Endothelial cell of umbilical vein (primary cell): ENCODE results near the gene DNAJC21. TPM values are rescaled to one million over a fixed set of nuclear protein-coding genes. Genes with fewer than 3 reads are reported as not detected.
"Not testable (repeated sequence)": the region's sequence is repeated elsewhere in the genome, so short reads cannot be mapped to it uniquely, and the experiment has no call there.

Experiments
- BruUV-seq: library from RNA; stranded (reverse); fragments of 400-500 nt; replicated peaks from 2 replicates; lab custom pipeline; 2021; lab: Mats Ljungman, UMichigan
- CTCF ChIA-PET: fragments of 300-600, 350-600 bp; sonication (Branson Sonifier 250); formaldehyde crosslinking; loops from one replicate; lab custom pipeline; 2021; ENCODE audit warnings: antibody characterized with exemption, inconsistent platforms; lab: Charles Lee
- POLR2A ChIA-PET: fragments of 300-600, 350-600 bp; sonication (Branson Sonifier 250); formaldehyde crosslinking; loops from one replicate; lab custom pipeline; 2021; ENCODE audit warnings: antibody characterized with exemption, inconsistent platforms; lab: Charles Lee
- DNase-seq: peaks from one replicate; pipeline ENCODE4 v3.0.0-alpha.2; 2011; ENCODE audit warnings: low read depth, low spot score
- FAIRE-seq: peaks from 2 replicates; lab custom pipeline; 2011; peaks lifted over from hg19 to GRCh38; lab: Jason Lieb, UNC
- H2AFZ ChIP-seq: 2 replicates; pipeline ENCODE4 v1.6.0; 2012; ENCODE audit warnings: low read depth, low read length, control low read depth, inconsistent platforms
- H3K27ac ChIP-seq: 2 replicates; pipeline ENCODE4 v1.5.1; 2011; ENCODE audit warnings: low read depth, mild to moderate bottlenecking, control low read depth, low read length, moderate library complexity; ENCODE audit not compliant: insufficient read depth
- H3K27me3 ChIP-seq, 2 experiments: 2 replicates each; pipeline versions ENCODE4 v1.6.0 to v1.6.1; 2011; ENCODE audit warnings: low read length in 2 of 2, mixed read lengths in 1 of 2; ENCODE audit not compliant: control insufficient read depth in 2 of 2, insufficient read depth in 2 of 2
- H3K36me3 ChIP-seq, 2 experiments: 2 replicates in 1 of 2; 3 replicates in 1 of 2; pipeline ENCODE4 v1.5.1; 2011; ENCODE audit warnings: low read length in 2 of 2, mild to moderate bottlenecking in 1 of 2, moderate library complexity in 1 of 2; ENCODE audit not compliant: control insufficient read depth in 2 of 2, insufficient read depth in 2 of 2; ENCODE audit errors: extremely low read depth in 1 of 2
- H3K4me1 ChIP-seq: 3 replicates; pipeline ENCODE4 v1.5.1; 2011; ENCODE audit warnings: mild to moderate bottlenecking, low read length; ENCODE audit not compliant: control insufficient read depth, insufficient read depth; ENCODE audit errors: extremely low read depth
- H3K4me2 ChIP-seq: 2 replicates; pipeline ENCODE4 v1.6.1; 2011; ENCODE audit warnings: low read length, control low read depth, mixed read lengths; ENCODE audit not compliant: insufficient read depth
- H3K4me3 ChIP-seq, 3 experiments: fragments of 200-600 bp in 1 of 3; sonication (generic), shearing (Covaris generic) in 1 of 3; replicated peaks in 1 of 3; 2 replicates each; pipeline ENCODE4 v1.5.1; 2011 to 2016; ENCODE audit warnings: control low read depth in 3 of 3, low read length in 3 of 3, mild to moderate bottlenecking in 2 of 3, inconsistent platforms in 1 of 3, low read depth in 1 of 3, moderate library complexity in 1 of 3; ENCODE audit not compliant: insufficient read depth in 1 of 3
- H3K79me2 ChIP-seq: 2 replicates; pipeline ENCODE4 v1.6.0; 2012; ENCODE audit warnings: low read length, inconsistent platforms; ENCODE audit not compliant: control insufficient read depth, insufficient read depth
- H3K9ac ChIP-seq: replicated peaks from 2 replicates; pipeline ENCODE3; 2011; ENCODE audit warnings: low read length, control low read depth; ENCODE audit not compliant: insufficient read depth; ENCODE audit errors: extremely low read depth
- H3K9me1 ChIP-seq: replicated peaks from 3 replicates; pipeline ENCODE4 v1.6.0; 2011; ENCODE audit warnings: mild to moderate bottlenecking, low read length; ENCODE audit not compliant: control insufficient read depth, insufficient read depth; ENCODE audit errors: extremely low read depth
- H3K9me3 ChIP-seq: replicated peaks from 2 replicates; pipeline ENCODE4 v1.5.1; 2012; ENCODE audit warnings: low read length, inconsistent platforms; ENCODE audit not compliant: control insufficient read depth, insufficient read depth
- H4K20me1 ChIP-seq: replicated peaks from 2 replicates; pipeline ENCODE3; 2011; ENCODE audit warnings: mild to moderate bottlenecking, low read length; ENCODE audit not compliant: control insufficient read depth, insufficient read depth; ENCODE audit errors: extremely low read depth
- CTCF ChIP-seq, 2 donors: IDR thresholded peaks; 1 replicate in 1 of 2; 2 replicates in 1 of 2; pipeline ENCODE4 v1.5.1; 2011; ENCODE audit warnings: low read length in 2 of 2, mild to moderate bottlenecking in 2 of 2, moderate library complexity in 2 of 2, control low read depth in 1 of 2, inconsistent platforms in 1 of 2, low read depth in 1 of 2; ENCODE audit not compliant: insufficient read depth in 1 of 2; ENCODE audit errors: extremely low read depth in 1 of 2
- EZH2 ChIP-seq: IDR thresholded peaks from 2 replicates; pipeline ENCODE4 v1.6.1; 2012; ENCODE audit warnings: borderline replicate concordance, low read depth, mild to moderate bottlenecking, moderate library complexity, low read length, inconsistent platforms; ENCODE audit not compliant: severe bottlenecking
- FOS ChIP-seq: IDR thresholded peaks from 2 replicates; pipeline ENCODE4 v1.6.1; 2011; ENCODE audit warnings: mild to moderate bottlenecking, low read length, moderate library complexity, borderline replicate concordance; ENCODE audit not compliant: insufficient read depth
- GATA2 ChIP-seq: IDR thresholded peaks from 2 replicates; pipeline ENCODE4 v1.7.0; 2011; ENCODE audit warnings: low read depth, mild to moderate bottlenecking, moderate library complexity, mixed read lengths, low read length; ENCODE audit not compliant: insufficient read length, insufficient read depth
- JUN ChIP-seq: IDR thresholded peaks from 2 replicates; pipeline ENCODE4 v1.6.1; 2011; ENCODE audit warnings: borderline replicate concordance, low read depth; ENCODE audit not compliant: insufficient read length, insufficient read depth
- MAX ChIP-seq: IDR thresholded peaks from 2 replicates; pipeline ENCODE4 v1.6.1; 2011; ENCODE audit not compliant: insufficient read depth, insufficient read length
- MYC ChIP-seq: IDR thresholded peaks from one replicate; pipeline ENCODE4 v1.6.1; 2011; ENCODE audit warnings: mild to moderate bottlenecking, low read depth, low read length
- POLR2A ChIP-seq: IDR thresholded peaks from 2 replicates; pipeline ENCODE4 v1.6.1; 2012; ENCODE audit warnings: low read depth, mild to moderate bottlenecking, control low read depth, low read length
- POLR2AphosphoS5 ChIP-seq: IDR thresholded peaks from 2 replicates; pipeline ENCODE4 v1.6.1; 2012; ENCODE audit warnings: low read depth, mild to moderate bottlenecking, control low read depth, low read length, moderate library complexity; ENCODE audit not compliant: insufficient read depth
- dilution Hi-C: fragments of 300-500 bp; cut with MboI; formaldehyde crosslinking; loops from one replicate; pipeline ENCODE4 v1.15.0; 2019; ENCODE audit warnings: low sequenced_read_pairs; ENCODE audit not compliant: extremely low pct_ligation_motif_present
- intact Hi-C: fragments of 100-400 bp; cut with micrococcal nuclease; formaldehyde crosslinking; loops from one replicate; pipeline ENCODE4 v1.10.0; 2022
- polyA plus RNA-seq, 4 experiments: library from polyadenylated mRNA; depleted of rRNA in 3 of 4; stranded (reverse) in 3 of 4; unstranded in 1 of 4; fragments of >200 nt; gene quantifications; 2 replicates each; pipeline versions ENCODE4 v1.2.1 to v1.2.3, GENCODE V29; 2011 to 2012; ENCODE audit warnings: missing spikeins in 1 of 4
- total RNA-seq: library from RNA; stranded (reverse); gene quantifications from 2 replicates; pipeline ENCODE4 v1.2.3, GENCODE V29; 2021

Gene DNAJC21
- total and polyA plus RNA-seq, 2 donors (not counting 3 experiments of a cell fraction or from before 2014, with no cell fraction given), result 5.3 to 39.4 TPM

GRCh38 chr5:34970552-34970951 lies 41.2 kb downstream of the DNAJC21 start:
- H2AFZ ChIP-seq, result no peak overlapping the region
- H3K36me3 ChIP-seq, result no peaks in the 10 kb centered on the region
- POLR2A ChIA-PET, result no interaction called here
- no TSS peak for BruUV-seq
- TF ChIP-seq MAX (no peak), GATA2 (no peak), MYC (no peak), CTCF (IDR thresholded peaks at IDR 0.05; ENCODE audit: extremely low read depth in 1 of 2, insufficient read depth in 1 of 2, low read depth in 1 of 2, low read length in 2 of 2) (no peak), POLR2AphosphoS5 (no peak), EZH2 (no peak), FOS (no peak), JUN (no peak), POLR2A (no peak)
- H4K20me1 ChIP-seq, result no peaks in the 10 kb centered on the region
- FAIRE-seq (no peak), DNase-seq (no peak)
- no peaks in the 10 kb centered on the region for H3K79me2 ChIP-seq
- H3K9ac ChIP-seq, result no peak overlapping the region
- no peak overlapping the region for H3K4me2 ChIP-seq
- no peaks in the 10 kb centered on the region for H3K9me3 ChIP-seq
- H3K27me3 ChIP-seq, result no peaks in the 10 kb centered on the region
- intact Hi-C loops (no loop called here), dilution Hi-C loops (no loop called here)
- CTCF ChIA-PET, result no interaction called here
- no peaks in the 10 kb centered on the region for H3K9me1 ChIP-seq
- H3K4me1 ChIP-seq, result no peaks in the 10 kb centered on the region
- H3K4me3 ChIP-seq, result no peak overlapping the region
- H3K27ac ChIP-seq, result no peak overlapping the region

GRCh38 chr5:34971655-34972054 lies 42.3 kb downstream of the DNAJC21 start:
- H3K9me3 ChIP-seq, H3K27me3 ChIP-seq, H3K79me2 ChIP-seq, intact Hi-C loops, H3K27ac ChIP-seq, H3K4me2 ChIP-seq, CTCF ChIA-PET, H3K4me3 ChIP-seq, POLR2A ChIA-PET, BruUV-seq, H3K9me1 ChIP-seq, H2AFZ ChIP-seq, dilution Hi-C loops, H4K20me1 ChIP-seq, H3K4me1 ChIP-seq, DNase-seq, FAIRE-seq, H3K9ac ChIP-seq, H3K36me3 ChIP-seq: not testable (repeated sequence)
